HG03442 (cell line): ENCODE measurements around the gene ARAP3.
"Not testable (repeated sequence)": the region's sequence is repeated elsewhere in the genome, so short reads cannot be mapped to it uniquely, and the experiment has no call there.

Source experiments
- ATAC-seq: cut with Tn5 transposase; IDR thresholded peaks from one replicate; pipeline ENCODE4 v1.9.1; 2021; ENCODE audit warnings: mild to moderate bottlenecking, moderate library complexity; ENCODE audit not compliant: unreplicated experiment

ARAP3 gene, protein sequence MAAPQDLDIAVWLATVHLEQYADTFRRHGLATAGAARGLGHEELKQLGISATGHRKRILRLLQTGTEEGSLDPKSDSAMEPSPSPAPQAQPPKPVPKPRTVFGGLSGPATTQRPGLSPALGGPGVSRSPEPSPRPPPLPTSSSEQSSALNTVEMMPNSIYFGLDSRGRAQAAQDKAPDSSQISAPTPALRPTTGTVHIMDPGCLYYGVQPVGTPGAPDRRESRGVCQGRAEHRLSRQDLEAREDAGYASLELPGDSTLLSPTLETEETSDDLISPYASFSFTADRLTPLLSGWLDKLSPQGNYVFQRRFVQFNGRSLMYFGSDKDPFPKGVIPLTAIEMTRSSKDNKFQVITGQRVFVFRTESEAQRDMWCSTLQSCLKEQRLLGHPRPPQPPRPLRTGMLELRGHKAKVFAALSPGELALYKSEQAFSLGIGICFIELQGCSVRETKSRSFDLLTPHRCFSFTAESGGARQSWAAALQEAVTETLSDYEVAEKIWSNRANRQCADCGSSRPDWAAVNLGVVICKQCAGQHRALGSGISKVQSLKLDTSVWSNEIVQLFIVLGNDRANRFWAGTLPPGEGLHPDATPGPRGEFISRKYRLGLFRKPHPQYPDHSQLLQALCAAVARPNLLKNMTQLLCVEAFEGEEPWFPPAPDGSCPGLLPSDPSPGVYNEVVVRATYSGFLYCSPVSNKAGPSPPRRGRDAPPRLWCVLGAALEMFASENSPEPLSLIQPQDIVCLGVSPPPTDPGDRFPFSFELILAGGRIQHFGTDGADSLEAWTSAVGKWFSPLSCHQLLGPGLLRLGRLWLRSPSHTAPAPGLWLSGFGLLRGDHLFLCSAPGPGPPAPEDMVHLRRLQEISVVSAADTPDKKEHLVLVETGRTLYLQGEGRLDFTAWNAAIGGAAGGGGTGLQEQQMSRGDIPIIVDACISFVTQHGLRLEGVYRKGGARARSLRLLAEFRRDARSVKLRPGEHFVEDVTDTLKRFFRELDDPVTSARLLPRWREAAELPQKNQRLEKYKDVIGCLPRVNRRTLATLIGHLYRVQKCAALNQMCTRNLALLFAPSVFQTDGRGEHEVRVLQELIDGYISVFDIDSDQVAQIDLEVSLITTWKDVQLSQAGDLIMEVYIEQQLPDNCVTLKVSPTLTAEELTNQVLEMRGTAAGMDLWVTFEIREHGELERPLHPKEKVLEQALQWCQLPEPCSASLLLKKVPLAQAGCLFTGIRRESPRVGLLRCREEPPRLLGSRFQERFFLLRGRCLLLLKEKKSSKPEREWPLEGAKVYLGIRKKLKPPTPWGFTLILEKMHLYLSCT (N-terminal part only)

DNA sequence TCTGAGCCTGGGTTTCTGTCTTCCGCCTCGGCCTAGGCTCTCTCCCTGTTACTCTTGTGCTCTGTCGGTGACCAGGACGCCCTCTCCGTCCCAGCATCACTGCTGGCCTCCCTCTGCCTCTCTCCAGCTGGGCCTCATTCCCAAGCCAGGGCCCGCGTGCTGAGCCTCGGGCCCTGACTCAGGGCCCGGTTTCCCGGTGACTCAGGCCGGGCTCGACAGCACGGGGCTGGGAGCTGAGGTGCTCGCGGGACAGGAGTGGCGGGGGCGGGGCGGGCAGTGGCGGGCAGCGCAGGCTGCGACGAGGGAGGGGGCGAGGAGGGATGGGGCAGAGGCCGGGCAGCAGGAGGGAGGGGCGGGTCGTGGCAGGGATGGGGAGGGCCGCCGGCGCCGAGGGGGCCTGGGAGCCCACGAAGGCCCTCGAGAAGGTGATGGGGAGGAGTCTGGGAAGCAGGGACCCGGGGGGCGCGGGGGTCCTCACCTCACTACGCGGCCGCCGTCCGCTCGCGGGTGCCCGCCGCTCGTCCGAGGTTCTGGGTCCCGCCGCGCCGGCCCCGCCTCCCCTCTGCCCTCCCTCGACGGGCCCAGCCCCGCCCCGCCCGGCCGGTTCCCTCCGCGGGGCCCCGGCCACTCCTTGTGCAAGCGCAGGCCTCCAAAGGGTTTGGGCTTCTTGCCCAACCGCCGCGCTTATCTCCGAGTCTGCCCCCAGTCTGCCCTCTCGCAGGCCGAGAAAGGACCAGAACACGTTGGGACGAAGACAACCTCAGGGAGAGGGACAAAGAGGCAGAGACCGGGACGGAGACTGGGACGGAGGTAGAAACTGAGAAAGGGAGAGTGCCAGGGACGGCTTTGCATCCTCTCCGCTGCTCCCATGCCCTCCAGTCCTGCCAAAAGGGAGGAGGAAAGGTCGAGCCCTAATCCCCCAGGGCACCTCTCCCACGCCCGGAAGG, at the start of gene ARAP3:
ARAP3 (minus strand) TSS at position 536 of the 947 bp plus-strand sequence. CDS start 1,744 bp downstream, outside the sequence.
- ATAC-seq: no peak

DNA sequence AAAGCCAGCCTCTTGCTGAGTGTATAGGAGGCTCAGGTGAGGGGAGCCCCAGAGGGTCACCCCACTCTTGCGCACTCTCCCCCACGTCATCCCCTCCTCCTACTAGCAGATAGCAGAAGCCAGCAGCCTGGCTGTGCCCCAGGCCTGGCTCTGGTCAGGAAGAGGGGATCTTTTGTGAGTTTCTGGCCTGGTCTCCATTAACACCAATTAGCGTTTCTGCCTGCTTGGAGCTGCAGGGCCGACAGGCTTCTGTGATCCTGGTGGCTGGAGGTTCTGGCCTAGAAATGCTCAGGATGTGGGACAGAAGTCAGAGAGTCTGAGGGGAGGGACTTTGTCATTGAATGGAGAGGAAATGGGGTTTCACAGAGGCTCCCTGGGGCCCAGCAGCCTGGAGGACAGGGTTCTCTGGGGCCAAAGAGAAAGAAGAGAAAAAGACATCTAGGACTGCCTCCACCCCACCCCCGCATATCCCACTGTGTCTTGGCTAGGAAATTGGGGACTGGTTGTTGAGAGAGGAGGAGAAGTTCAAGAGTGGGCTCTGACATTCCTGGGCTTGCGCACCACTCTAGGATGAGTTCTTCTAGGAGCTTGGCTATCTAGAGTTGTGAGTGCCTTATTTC, 47.5 kb upstream of the ARAP3 start:
- ATAC-seq: no peak

DNA sequence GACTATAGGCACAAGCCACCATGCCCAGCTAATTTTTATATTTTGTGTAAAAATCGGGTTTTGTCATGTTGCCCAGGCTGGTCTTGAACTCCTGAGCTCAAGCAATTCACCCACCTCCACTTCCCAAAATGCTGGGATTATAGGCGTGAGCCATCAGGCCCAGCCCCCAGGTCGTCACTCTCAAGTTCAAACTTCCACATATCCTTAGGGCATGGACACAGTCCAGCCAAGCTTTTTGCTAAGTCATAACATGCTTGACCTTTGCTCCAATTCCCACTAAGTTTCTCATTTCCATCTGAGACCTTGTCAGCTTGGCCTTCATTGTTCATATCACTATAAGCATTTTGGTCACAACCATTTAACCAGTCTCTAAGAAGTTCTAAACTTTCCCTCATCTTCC, 43.9 kb upstream of the ARAP3 start:
- ATAC-seq: no peak

DNA sequence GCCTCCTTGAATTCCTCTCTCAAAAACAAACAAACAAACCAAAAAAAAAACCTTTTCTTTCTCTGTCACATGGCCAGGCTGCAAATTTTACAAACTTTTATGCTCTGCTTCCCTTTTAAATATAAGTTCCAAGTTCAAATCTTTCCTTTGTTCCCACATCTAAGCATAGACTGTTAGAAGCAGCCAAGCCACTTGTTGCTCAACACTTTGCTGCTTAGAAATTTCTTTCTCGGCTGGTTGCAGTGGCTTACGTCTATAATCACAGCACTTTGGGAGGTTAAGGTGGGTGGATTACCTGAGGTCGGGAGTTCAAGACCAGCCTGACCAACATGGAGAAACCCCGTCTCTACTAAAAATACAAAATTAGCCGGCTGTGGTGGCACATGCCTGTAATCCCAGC, 43.1 kb upstream of the ARAP3 start:
- not testable (repeated sequence) for ATAC-seq

DNA sequence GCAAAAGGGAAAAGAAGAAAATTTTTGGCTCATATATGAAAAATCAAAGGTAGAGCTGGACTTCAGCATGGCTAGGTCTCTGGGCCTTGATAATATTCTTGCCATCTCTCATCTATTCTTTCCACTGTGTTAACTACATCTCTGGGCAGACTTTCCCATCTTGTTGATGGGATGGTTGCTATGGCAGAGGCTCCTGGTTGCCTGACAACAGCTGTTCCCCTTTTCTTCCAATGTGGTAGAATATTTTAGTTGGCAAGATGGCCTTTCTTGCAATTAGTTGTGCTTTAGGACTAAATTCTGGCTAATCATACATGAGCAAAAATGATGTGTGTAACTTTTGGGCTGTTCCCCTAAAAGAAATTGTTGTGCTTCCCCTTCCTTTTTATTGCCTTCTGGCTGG, 40.2 kb upstream of the ARAP3 start:
- ATAC-seq: no peak

DNA sequence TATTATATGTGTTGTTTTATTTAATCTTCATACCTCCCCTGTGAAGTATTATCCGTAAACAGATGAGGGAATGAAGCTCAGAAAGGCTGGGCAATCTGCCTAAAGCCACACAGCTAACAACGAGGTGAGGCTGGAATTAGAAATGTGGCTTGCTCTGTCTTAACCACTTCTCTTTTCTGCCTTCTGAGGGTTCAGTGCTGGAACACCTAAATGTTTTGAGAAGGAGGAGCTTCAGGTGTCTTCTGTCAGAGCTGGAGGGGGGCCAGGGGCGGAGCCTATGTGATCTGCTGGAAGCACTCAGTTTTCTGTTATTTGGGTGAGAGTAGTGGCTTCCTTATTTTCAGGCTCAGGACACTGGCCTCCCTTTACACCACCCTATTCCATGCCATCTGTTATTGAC, 35.0 kb upstream of the ARAP3 start:
- no peak for ATAC-seq

DNA sequence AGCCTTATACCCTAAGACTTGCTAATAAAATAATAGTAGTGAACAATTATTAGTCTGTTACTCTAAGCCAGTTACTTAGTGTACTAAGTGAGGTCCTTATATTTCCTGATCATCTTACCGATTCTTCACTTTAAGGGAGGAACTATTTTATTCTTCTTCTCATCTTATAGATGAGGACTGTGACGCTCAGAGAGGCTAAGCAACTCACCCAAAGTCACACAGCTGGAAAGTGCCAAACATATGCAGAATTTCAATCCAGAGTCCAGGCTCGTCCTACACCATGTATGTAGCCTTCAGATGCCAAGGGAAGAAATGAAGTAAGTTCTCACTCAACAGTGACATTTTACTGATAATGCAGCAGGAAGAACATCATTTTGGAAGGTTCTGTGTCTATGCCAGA, 34.4 kb upstream of the ARAP3 start:
- ATAC-seq: no peak

DNA sequence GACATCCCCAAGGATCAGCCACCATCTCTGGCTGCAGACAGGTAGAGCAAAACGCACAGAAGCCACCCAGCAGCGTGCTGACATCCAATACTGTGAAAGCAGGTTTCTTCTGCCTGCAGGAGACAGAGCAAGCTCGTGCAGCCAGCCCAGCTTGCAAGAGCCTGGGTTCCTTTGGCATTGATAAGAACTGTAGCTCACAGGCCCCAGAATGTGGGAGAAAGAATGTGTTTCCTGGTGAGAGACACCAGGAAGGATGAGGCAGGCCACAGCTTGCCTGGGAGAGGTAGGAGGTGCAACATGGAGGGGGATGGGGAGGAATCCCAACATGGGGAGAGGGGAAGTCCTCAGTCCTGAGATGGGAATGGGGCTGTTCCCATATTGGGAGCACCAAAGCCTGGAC, 34.0 kb upstream of the ARAP3 start:
- no peak for ATAC-seq

DNA sequence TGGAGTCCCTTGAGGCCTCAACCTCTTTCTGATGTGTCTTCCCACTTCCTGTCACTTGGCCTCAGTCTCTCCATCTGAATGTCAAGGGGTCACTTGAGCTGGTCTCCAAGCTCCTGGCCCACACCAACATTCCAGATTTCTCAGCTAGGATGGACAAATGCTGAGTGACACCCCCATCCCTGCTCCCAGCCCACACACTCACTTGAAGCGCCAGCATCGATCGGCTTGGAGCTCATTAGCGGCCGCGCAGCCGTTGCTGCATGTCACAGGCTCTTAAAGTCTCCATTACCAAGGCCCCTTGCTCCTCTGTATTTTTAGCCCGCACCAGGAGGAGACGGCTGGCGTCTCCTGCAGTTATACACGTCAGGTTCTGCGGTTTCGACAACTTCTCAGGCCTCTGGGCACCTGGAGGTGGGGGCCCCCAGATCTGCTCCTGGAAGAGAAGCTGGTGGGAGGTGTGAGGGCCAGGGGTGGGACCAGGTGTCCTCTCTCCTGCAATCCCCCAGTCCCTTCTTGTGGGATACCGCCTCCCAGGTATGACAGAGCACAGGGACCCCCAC, 33.4 kb upstream of the ARAP3 start:
- ATAC-seq: no peak

DNA sequence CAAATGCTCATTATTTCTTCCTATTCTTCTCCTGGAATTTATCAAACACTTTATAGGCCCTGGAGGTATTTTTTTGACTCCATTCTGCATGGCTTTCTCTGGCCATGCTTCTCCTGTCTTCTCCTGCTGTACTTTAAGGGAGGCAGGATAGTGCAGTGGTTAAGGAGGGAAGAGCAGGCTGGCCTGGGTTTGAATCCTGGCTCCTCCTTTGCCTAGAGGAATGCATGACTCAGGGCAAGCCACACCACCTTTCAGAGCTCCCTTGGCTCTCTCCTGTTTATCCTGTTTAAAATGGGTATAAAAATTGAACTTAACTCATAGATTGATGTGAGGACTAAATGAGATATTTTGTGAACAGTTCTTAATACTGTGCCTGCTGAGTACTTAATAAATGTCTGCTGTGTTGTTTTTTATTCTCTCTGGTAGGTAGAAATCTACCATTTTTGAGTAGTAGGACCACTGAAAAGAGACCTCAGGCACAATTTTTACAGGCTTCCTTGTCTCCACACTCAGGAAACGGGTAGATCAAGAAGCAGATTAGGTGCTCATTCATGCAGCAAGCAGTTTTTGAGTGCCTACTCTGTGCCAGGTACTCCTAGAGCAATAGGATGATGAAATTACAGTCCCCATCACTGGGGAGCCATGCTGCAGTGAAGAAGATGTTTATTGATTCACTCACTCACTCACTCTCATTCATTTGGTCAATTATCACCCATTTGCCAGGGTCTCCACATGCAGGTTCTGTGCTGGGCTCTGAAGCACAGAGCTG, 32.7 kb upstream of the ARAP3 start:
- ATAC-seq: no peak

DNA sequence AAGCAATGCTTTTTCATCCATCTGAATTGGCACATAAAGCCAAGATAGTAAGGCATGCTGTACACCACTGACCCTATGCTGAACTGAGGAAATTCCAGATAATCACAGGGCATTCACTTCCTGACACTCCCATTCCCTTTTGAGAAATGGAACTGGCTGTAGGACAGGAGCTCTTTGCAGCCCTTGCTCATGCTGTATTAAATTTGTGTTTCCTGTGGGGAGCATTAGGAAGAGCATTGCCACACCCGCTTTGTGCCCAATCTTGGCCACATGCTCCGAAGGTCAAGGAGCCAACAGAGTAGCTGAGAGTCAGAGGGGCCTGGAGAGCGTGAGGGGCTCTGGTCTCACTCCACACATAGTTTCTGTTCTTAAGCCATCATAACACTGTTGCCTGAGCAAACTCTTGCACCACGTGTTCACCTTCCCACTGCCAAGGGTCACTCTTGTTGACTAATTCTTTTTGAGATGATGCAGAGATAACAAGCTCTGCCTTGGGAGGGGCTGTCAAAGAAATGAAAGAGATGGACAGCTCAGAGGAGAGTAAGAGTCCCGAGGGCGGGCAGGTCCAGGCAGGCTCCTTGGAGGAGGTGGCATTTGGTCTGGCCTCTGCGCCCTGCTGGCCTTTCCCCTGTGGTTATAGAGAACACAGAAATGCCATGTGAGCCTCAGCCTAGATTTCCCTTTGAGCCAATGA, 31.7 kb upstream of the ARAP3 start:
- no peak for ATAC-seq

DNA sequence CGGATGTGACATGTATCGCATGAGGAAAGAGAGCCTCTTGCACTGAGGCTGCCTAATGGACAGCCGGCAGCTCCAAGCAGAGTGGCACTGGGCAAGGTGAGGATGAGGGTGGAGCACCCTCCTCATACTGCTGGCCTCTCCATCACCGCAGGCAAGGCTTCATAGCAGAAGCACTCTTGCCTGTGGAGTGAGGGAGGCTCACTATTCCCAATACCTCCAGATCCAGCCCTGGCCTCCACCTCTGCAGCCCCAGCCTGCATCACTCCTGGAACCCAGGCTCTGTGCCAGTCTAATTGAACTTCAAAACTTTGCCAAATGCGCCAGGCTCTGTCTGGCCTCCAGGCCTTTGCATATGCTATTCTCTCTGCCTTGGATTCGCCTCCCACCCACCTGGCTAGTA, 29.7 kb upstream of the ARAP3 start:
- no peak for ATAC-seq

DNA sequence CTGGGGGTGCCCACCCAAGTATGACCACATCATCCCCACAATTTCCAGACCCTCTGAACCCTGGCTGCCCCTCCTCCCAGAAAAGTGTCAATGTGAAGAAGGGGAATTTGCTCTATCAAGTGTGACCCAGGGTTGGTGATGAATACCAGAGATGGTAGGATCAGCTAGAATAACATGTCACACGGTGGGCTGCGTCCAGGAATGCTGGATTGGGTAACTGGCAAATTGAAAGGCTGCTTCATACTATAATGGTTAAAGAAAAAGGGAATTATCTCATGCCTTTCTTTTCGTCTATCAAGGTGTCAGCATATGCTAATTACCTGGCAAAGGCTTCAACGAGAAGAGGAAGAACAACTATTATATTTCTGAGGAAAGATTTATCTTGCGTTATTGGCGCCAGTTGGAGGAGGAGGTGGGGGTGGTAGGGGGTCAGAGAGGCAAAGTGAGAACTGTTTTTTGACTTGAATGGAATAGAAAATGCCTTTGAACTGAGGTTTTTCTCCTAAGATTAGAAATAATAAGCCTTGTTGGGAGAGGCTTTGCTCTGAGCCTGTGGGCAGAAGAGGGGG, 27.8 kb upstream of the ARAP3 start:
- ATAC-seq: no peak

DNA sequence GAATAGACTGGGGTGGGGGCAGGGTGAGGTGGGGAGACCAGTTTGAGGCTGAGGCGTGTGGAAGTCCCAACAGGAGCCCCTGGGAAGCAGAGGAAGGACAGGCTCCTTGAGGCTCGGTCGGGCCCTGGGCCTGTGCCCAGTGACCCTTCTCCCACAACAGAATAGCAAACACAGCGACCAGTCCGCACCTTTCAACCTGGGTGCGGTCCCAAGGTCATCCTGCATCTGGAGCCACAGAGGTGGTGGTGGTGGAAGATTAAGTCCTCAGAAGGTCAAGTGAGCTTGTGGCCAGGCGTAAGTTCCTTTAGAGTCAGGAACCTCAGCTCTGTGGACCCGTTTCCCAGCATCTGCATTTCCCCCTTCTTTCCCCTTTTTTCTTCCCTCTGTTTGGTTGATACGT, 26.0 kb upstream of the ARAP3 start:
- no peak for ATAC-seq

DNA sequence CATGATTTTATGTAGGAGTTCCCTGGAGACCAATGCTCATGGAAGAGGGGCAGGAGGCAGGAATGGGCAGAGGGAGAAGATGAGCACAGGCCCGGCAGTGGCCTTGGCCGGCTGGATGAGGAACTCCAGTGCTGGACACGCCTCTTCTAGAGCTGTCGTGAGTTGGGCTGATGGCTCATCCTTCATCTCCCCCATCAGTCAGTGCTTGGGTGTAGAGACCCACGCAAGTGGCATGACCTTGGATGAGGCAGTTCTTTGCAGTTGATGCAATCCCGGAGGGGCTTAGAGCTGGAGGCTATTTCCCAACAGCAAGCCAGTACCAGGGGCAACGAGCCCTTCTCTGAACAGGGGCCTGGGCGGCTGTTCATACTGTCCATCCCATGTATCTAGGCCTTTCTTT, 25.5 kb upstream of the ARAP3 start:
- no peak for ATAC-seq

DNA sequence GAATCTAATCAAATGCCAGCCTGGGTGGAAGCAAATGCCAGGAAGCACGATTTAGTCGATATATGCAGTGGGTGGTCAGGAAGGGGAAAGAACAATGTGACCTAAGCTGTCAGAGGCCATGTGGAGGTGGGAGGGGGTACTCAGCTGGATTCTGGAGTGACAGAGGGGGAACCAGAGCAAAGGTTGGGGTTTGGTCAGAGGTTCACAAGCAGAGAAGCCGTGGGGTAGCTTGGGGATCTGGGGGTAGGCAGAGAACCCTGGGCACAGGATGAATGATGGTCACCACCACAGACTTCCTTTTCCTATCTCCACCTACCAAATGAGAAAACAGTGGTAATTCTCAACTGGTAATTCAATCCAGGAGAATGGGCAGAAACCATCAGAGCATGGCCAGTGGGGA, 24.1 kb upstream of the ARAP3 start:
- no peak for ATAC-seq

DNA sequence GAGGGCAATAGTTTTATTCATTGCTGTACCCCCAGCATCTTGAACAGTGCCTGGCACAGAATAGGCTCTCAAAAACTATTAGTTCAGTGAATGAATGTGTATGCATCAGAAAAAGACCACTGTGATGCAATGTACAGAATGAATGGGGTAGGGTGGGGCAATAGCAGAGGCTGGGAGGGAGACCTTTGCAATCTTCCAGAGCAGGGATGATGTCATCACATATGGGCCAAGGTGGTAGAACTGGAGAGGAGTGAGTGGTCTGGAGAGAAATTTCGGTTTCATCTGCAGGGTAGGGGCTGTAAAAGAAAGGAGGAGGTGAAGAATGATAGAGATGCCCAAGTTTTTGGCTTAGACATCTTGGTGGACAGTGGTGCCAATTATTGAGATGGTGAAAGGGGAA, 23.4 kb upstream of the ARAP3 start:
- ATAC-seq: no peak
